MM.1S (cell line): ENCODE measurements around the gene ADAM19.

ENCODE experiments used
- CTCF ChIP-seq: fragments of 300-600 bp; sonication (generic); IDR thresholded peaks from 2 replicates; pipeline ENCODE4 v1.5.1; 2016; ENCODE audit warnings: antibody characterized with exemption, low read length, mixed read lengths
- EZH2 ChIP-seq: fragments of 300-600 bp; sonication (generic); optimal IDR thresholded peaks from 2 replicates; pipeline ENCODE3; 2017; ENCODE audit warnings: low read depth, mild to moderate bottlenecking, antibody characterized with exemption, low read length, mixed read lengths
- EZH2phosphoT487 ChIP-seq: fragments of 300-600 bp; sonication (generic); IDR thresholded peaks from 2 replicates; pipeline ENCODE4 v1.6.1; 2018; ENCODE audit warnings: antibody characterized with exemption, low read length

- TF ChIP-seq CTCF (no peak), EZH2 (no peak), EZH2phosphoT487 (no peak)
Measured at GRCh38 chr5:157451806-157452205, 123.8 kb downstream of the ADAM19 start.
